K562 (cell line): Measurements from ENCODE around the gene PBX4. TPM values are rescaled to one million over a fixed set of nuclear protein-coding genes. Genes with fewer than 3 reads are reported as not detected.

Experiments
- ATAC-seq: fragments of 200-7000 bp; cut with Tn5 transposase; 3 replicates; pipeline ENCODE4 v1.9.1; 2020; ENCODE audit warnings: moderate library complexity
- BruUV-seq: library from RNA; stranded (reverse); fragments of 400-500 nt; replicated peaks from 2 replicates; lab custom pipeline; 2021; lab: Mats Ljungman, UMichigan
- CTCF ChIA-PET: fragments of 300-600 bp; formaldehyde crosslinking; extraction: SDS; loops from one replicate; lab custom pipeline; 2021; ENCODE audit warnings: low intra/inter-chr PET ratio; lab: Yijun Ruan, JAX
- POLR2A ChIA-PET: fragments of 300-600, 350-650 bp; sonication (Branson Sonifier 250); formaldehyde crosslinking; extraction: SDS; loops from one replicate; lab custom pipeline; 2021; ENCODE audit warnings: antibody characterized with exemption, inconsistent platforms; lab: Yijun Ruan, JAX
- DNase-seq, 4 experiments: peaks; one replicate each; pipeline versions ENCODE4 v3.0.0 to v3.0.0-alpha.2; 2011 to 2018; ENCODE audit warnings: low spot score in 3 of 4, mixed read lengths in 3 of 4; ENCODE audit errors: extremely low read depth in 1 of 4
- FAIRE-seq: peaks from 2 replicates; lab custom pipeline; 2011; peaks lifted over from hg19 to GRCh38; lab: Jason Lieb, UNC
- H2AFZ ChIP-seq: 2 replicates; pipeline ENCODE4 v1.6.0; 2011; ENCODE audit warnings: low read depth, low read length, control low read depth, inconsistent platforms
- H3K27ac ChIP-seq: fragments of 200-600 bp; 3 replicates; pipeline ENCODE4 v1.8.0; 2011; ENCODE audit warnings: low read depth, mild to moderate bottlenecking, control low read depth, inconsistent platforms, low read length, moderate library complexity, mixed read lengths; ENCODE audit errors: extremely low read depth
- H3K27me3 ChIP-seq, 2 experiments: fragments of 300-600 bp in 1 of 2; 2 replicates in 1 of 2; 3 replicates in 1 of 2; pipeline versions ENCODE4 v1.6.0 to v1.8.0; 2011; ENCODE audit warnings: inconsistent platforms in 2 of 2, low read length in 2 of 2, mild to moderate bottlenecking in 1 of 2, mixed read lengths in 1 of 2, moderate library complexity in 1 of 2; ENCODE audit not compliant: control insufficient read depth in 2 of 2, insufficient read depth in 2 of 2
- H3K36me3 ChIP-seq: fragments of 300-600 bp; 3 replicates; pipeline ENCODE4 v1.8.0; 2011; ENCODE audit warnings: mild to moderate bottlenecking, low read length, inconsistent platforms; ENCODE audit not compliant: control insufficient read depth, insufficient read depth
- H3K4me1 ChIP-seq, 2 experiments: fragments of 200-600 bp in 1 of 2; replicated peaks in 1 of 2; 2 replicates in 1 of 2; 3 replicates in 1 of 2; pipeline versions ENCODE4 v1.5.1 to v1.8.0; 2011; ENCODE audit warnings: inconsistent platforms in 2 of 2, low read length in 2 of 2, mild to moderate bottlenecking in 1 of 2, mixed read lengths in 1 of 2, moderate library complexity in 1 of 2; ENCODE audit not compliant: control insufficient read depth in 2 of 2, insufficient read depth in 2 of 2
- H3K4me2 ChIP-seq: 2 replicates; pipeline ENCODE4 v1.6.1; 2011; ENCODE audit warnings: low read length, control low read depth, inconsistent platforms, mixed read lengths; ENCODE audit not compliant: insufficient read depth
- H3K4me3 ChIP-seq: fragments of 200-600 bp; sonication (generic), shearing (Covaris generic); 2 replicates; pipeline ENCODE4 v1.5.1; 2016; ENCODE audit warnings: control low read depth, inconsistent platforms
- H3K79me2 ChIP-seq: fragments of 200-600 bp; 3 replicates; pipeline ENCODE4 v1.8.0; 2011; ENCODE audit warnings: low read length, inconsistent platforms; ENCODE audit not compliant: control insufficient read depth, insufficient read depth
- H3K9ac ChIP-seq, 2 experiments: 2 replicates each; pipeline versions ENCODE4 v1.6.0 to v1.6.1; 2011; ENCODE audit warnings: low read depth in 2 of 2, low read length in 2 of 2, control low read depth in 1 of 2, inconsistent platforms in 1 of 2, mild to moderate bottlenecking in 1 of 2, mixed read lengths in 1 of 2; ENCODE audit not compliant: insufficient read depth in 1 of 2
- H3K9me1 ChIP-seq: one replicate; pipeline ENCODE4 v1.6.0; 2011; ENCODE audit warnings: inconsistent platforms, mild to moderate bottlenecking, low read length, moderate library complexity; ENCODE audit not compliant: control insufficient read depth, insufficient read depth
- H3K9me3 ChIP-seq: replicated peaks from 2 replicates; pipeline ENCODE4 v1.5.1; 2011; ENCODE audit warnings: low read depth, low read length, inconsistent platforms; ENCODE audit not compliant: control insufficient read depth, insufficient read depth
- H4K20me1 ChIP-seq: replicated peaks from 2 replicates; pipeline ENCODE4 v1.6.1; 2011; ENCODE audit warnings: low read length, inconsistent platforms, mixed read lengths; ENCODE audit not compliant: control insufficient read depth, insufficient read depth
- ADNP ChIP-seq: fragments of 200-800 bp; sonication (Bioruptor generic); IDR thresholded peaks from 2 replicates; pipeline ENCODE4 v1.6.1; 2016; ENCODE audit warnings: missing genetic modification characterization, missing compliant biosample characterization
- EGR1 ChIP-seq: fragments of 450-650 bp; conservative IDR thresholded peaks from 2 replicates; pipeline ENCODE4 v1.6.1; 2017; ENCODE audit warnings: mild to moderate bottlenecking
- NFYB ChIP-seq: IDR thresholded peaks from 2 replicates; pipeline ENCODE4 v1.6.1; 2011; ENCODE audit warnings: mild to moderate bottlenecking, moderate library complexity; ENCODE audit not compliant: insufficient read length; ENCODE audit errors: extremely low read depth
- POLR2G ChIP-seq: fragments of 200-400 bp; formaldehyde crosslinking; IDR thresholded peaks from 2 replicates; pipeline ENCODE4 v1.6.1; 2017; ENCODE audit warnings: low read depth, mild to moderate bottlenecking, antibody characterized with exemption, low read length, moderate library complexity
- POLR3G ChIP-seq: IDR thresholded peaks from 2 replicates; pipeline ENCODE4 v1.6.1; 2011; ENCODE audit not compliant: insufficient read length, insufficient replicate concordance; ENCODE audit errors: extremely low read depth
- RBFOX2 ChIP-seq: fragments of 200-400 bp; formaldehyde crosslinking; IDR thresholded peaks from 2 replicates; pipeline ENCODE4 v1.6.1; 2017; ENCODE audit warnings: low read depth, mild to moderate bottlenecking, low read length, moderate library complexity
- ZFX ChIP-seq: sonication (generic); formaldehyde crosslinking; IDR thresholded peaks from 2 replicates; pipeline ENCODE4 v1.8.0; 2022; ENCODE audit warnings: mild to moderate bottlenecking, missing genetic modification reagents, moderate library complexity
- WGBS: fragments of 100-300 bp; shearing (Covaris generic); methylation state at CpG from one replicate; pipeline ENCODE4 v1.1.6; 2016; ENCODE audit warnings: low coverage, mixed read lengths; ENCODE audit not compliant: insufficient coverage; ENCODE audit errors: missing lambda C conversion rate; 5-methylcytosine and 5-hydroxymethylcytosine counted together
- in situ Hi-C: fragments of 300-500 bp; cut with MboI; formaldehyde crosslinking; loops from 4 replicates; pipeline ENCODE4 v1.15.0; 2018; ENCODE audit warnings: inconsistent platforms, mixed read lengths
- intact Hi-C: fragments of 100-400 bp; cut with micrococcal nuclease; formaldehyde crosslinking; loops from 2 replicates; pipeline ENCODE4 v1.14.2; 2022
- polyA plus RNA-seq, 8 experiments: library from polyadenylated mRNA; depleted of rRNA in 4 of 8; stranded (reverse) in 5 of 8; unstranded in 3 of 8; fragments of >200 nt; fragmentation: Nextera tagmentation in 2 of 8; fragmentation: Illumina TruSeq in 1 of 8; extraction: Ambion mirVana in 2 of 8; extraction: Trizol in 1 of 8; gene quantifications; 2 replicates each; pipeline versions ENCODE4 v1.2.1 to v1.2.3, GENCODE V29; 2011 to 2014; ENCODE audit warnings: inconsistent platforms in 1 of 8, missing spikeins in 1 of 8
- total RNA-seq, 7 experiments: library from RNA; depleted of rRNA in 6 of 7; stranded (reverse); fragments of >200 nt in 6 of 7; fragmentation: Illumina TruSeq in 2 of 7; extraction: Trizol in 2 of 7; gene quantifications; 2 replicates each; pipeline versions ENCODE4 v1.2.1 to v1.2.3, GENCODE V29; 2011 to 2021; ENCODE audit warnings: low replicate concordance in 1 of 7
- TF ChIP-seq, protein P1 (sequence below), 3 experiments: fragments of 200-800 bp in 1 of 3; sonication (Bioruptor generic) in 1 of 3; sonication (generic) in 1 of 3; formaldehyde crosslinking in 1 of 3; IDR thresholded peaks; 2 replicates each; pipeline versions ENCODE4 v1.6.1 to v1.8.0; 2016 to 2022; ENCODE audit warnings: mild to moderate bottlenecking in 2 of 3, missing compliant biosample characterization in 2 of 3, missing genetic modification characterization in 2 of 3, missing genetic modification reagents in 1 of 3
- TF ChIP-seq, protein P2 (sequence below): fragments of 450-650 bp; IDR thresholded peaks from 2 replicates; pipeline ENCODE4 v1.6.1; 2016
- TF ChIP-seq, protein P3 (sequence below): sonication (generic); formaldehyde crosslinking; IDR thresholded peaks from 2 replicates; pipeline ENCODE4 v1.8.1; 2023; ENCODE audit warnings: mild to moderate bottlenecking, missing genetic modification reagents

PBX4 gene
- total and polyA plus RNA-seq, 9 of the 15 experiments (the other 6 are each of a cell fraction or from before 2014, with no cell fraction given): 0.11 to 3.8 (median 1.6) TPM; not detected in 1

DNA sequence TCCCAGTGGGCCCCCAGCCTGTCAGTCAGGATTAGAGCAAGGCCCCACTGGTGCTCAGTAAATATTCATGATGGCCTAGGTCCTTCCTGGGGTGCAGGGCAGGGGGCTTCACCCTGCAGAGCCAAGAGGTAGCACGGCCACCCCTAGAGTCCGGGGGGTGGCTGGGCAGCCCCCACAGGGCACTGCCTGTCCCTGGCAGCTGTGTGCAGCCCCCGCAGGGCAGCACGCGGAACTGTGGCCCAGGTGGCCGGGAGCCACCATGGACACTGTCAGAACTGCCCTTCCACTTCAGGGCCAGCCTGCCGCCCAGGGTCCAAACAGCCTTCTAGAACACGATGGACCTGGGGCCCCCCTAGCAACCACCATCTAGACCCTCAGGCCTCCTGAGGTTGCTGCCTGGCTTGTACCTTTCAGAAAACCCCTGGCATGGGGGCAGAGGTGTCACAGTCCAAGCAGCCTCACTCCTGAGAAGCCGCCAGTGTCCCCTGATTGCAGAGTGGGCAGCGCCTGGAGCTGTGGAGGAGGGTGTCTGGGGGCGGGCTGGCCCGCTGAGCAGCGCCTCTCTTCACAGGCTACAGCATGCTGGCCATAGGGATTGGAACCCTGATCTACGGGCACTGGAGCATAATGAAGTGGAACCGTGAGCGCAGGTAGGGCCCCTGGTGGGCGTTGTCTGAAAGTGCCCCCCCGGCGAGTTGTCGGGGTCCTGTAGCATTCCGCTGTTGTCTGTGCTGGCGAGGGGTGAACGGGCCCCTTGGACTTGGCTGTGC, 92.7 kb downstream of the PBX4 start:
- peak overlapping the region in 1 of 2 experiments; percentile 60; a peak in 2 of 4 replicates for H3K9ac ChIP-seq

More for the DNA sequence above, 92.7 kb downstream of the PBX4 start:
- TF ChIP-seq ADNP (no peak), RBFOX2 (peak; percentile 62), POLR2G (peak; percentile 45; the same call in 1 of the 2 replicates), EGR1 (0 out of 2 replicates have a peak, but pooled peaks have one; percentile 5), ZFX (CRISPR knock-in tag) (0 out of 2 replicates have a peak, but pooled peaks have one; percentile 17), POLR3G (no peak), NFYB (no peak)
- TF ChIP-seq, protein P1, sequence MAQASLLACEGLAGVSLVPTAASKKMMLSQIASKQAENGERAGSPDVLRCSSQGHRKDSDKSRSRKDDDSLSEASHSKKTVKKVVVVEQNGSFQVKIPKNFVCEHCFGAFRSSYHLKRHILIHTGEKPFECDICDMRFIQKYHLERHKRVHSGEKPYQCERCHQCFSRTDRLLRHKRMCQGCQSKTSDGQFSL (CRISPR knock-in tag; IDR thresholded peaks at IDR 0.05): 0 out of 2 replicates have a peak, but pooled peaks have one; percentile 41
- TF ChIP-seq, protein P1 (tag; IDR thresholded peaks at IDR 0.05): no peak
- TF ChIP-seq, protein P2, sequence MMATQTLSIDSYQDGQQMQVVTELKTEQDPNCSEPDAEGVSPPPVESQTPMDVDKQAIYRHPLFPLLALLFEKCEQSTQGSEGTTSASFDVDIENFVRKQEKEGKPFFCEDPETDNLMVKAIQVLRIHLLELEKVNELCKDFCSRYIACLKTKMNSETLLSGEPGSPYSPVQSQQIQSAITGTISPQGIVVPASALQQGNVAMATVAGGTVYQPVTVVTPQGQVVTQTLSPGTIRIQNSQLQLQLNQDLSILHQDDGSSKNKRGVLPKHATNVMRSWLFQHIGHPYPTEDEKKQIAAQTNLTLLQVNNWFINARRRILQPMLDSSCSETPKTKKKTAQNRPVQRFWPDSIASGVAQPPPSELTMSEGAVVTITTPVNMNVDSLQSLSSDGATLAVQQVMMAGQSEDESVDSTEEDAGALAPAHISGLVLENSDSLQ: 0 out of 2 replicates have a peak, but pooled peaks have one; percentile 32
- TF ChIP-seq, protein P3, sequence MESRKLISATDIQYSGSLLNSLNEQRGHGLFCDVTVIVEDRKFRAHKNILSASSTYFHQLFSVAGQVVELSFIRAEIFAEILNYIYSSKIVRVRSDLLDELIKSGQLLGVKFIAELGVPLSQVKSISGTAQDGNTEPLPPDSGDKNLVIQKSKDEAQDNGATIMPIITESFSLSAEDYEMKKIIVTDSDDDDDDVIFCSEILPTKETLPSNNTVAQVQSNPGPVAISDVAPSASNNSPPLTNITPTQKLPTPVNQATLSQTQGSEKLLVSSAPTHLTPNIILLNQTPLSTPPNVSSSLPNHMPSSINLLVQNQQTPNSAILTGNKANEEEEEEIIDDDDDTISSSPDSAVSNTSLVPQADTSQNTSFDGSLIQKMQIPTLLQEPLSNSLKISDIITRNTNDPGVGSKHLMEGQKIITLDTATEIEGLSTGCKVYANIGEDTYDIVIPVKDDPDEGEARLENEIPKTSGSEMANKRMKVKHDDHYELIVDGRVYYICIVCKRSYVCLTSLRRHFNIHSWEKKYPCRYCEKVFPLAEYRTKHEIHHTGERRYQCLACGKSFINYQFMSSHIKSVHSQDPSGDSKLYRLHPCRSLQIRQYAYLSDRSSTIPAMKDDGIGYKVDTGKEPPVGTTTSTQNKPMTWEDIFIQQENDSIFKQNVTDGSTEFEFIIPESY (CRISPR knock-in tag): peak; percentile 88
- TF ChIP-seq, all 486 proteins: peak for 7
- 0 out of 2 replicates have a peak, but pooled peaks cover 5% of the 10 kb centered on the region for H4K20me1 ChIP-seq
- ChIA-PET POLR2A (interaction anchor here (1.2 kb wide), 1 partner anchor 10 kb away, joined by 5 read pairs; the partner anchor contains the start of genes NDUFA13 and TSSK6), CTCF (no interaction called here)
- FAIRE-seq (no peak), ATAC-seq (peak; percentile 4; the same call in 2 of the 3 replicates), DNase-seq (no peak)
- no peak overlapping the region for H2AFZ ChIP-seq
- BruUV-seq: no TSS peak
- in situ Hi-C loops (loop anchor here (25.0 kb wide), 1 partner anchor 112 kb away; the partner anchor contains the start of genes GMIP and LPAR2), intact Hi-C loops (no loop called here)
- no peak overlapping the region for H3K27ac ChIP-seq
- H3K79me2 ChIP-seq: peaks cover 43% of the 10 kb centered on the region
- H3K27me3 ChIP-seq: no peaks in the 10 kb centered on the region
- 92% methylated on average over 22 of the region's 23 CpGs for whole genome bisulfite sequencing
- peaks cover 72% of the 10 kb centered on the region; the same call in 2 of the 3 replicates for H3K36me3 ChIP-seq
- no peak overlapping the region for H3K4me2 ChIP-seq
- H3K9me3 ChIP-seq: no peaks in the 10 kb centered on the region
- no peak overlapping the region for H3K4me3 ChIP-seq
- H3K9me1 ChIP-seq: peaks cover 5% of the 10 kb centered on the region
- H3K4me1 ChIP-seq: peaks cover 0 to 28% of the 10 kb centered on the region in 2 experiments; a peak in 2 of 5 replicates
